ENCODE measurements around the gene MEGF11. TPM values are rescaled to one million over a fixed set of nuclear protein-coding genes. Genes with fewer than 3 reads are reported as not detected.

MEGF11 gene
- total RNA-seq, 2 donors from 2014 or later: 0.05 TPM; not detected in 1

Small RNA genes lying within 50 kb of the gene (microRNA-seq; reads per million reads assigned to microRNA genes)
- gene MIR4311 (ENCODE audit: borderline microRNAs expressed in 2 of 2): 0 reads per million in 2 donors

Other genes starting within 250 kb of the MEGF11 start
- 10 to 100 TPM; 24.3 to 25.3 TPM for gene DIS3L, start 39.8 kb upstream of the MEGF11 start, total RNA-seq
- gene TIPIN, start 102.9 kb upstream of the MEGF11 start, total RNA-seq: 1 to 10 TPM; 6.1 to 6.5 TPM
- gene MAP2K1, start 133.2 kb upstream of the MEGF11 start, total RNA-seq: 10 to 100 TPM; 36.6 to 70.4 TPM
- 10 to 100 TPM; 19.5 to 26.2 TPM for gene SNAPC5, start 244.0 kb upstream of the MEGF11 start, total RNA-seq